ENCODE results near the gene SPI1.
"Not testable (repeated sequence)": the region's sequence is repeated elsewhere in the genome, so short reads cannot be mapped to it uniquely, and the experiment has no call there.

The SPI1 gene

GRCh38 chr11:47335733-47336132 lies 42.6 kb downstream of the SPI1 start:
- no peak overlapping the region for H3K9ac ChIP-seq (ENCODE audit: low read length)
- TF ChIP-seq EZH2phosphoT487 (conservative IDR thresholded peaks at IDR 0.05; ENCODE audit: low read length): no peak
- TF ChIP-seq, protein P1, sequence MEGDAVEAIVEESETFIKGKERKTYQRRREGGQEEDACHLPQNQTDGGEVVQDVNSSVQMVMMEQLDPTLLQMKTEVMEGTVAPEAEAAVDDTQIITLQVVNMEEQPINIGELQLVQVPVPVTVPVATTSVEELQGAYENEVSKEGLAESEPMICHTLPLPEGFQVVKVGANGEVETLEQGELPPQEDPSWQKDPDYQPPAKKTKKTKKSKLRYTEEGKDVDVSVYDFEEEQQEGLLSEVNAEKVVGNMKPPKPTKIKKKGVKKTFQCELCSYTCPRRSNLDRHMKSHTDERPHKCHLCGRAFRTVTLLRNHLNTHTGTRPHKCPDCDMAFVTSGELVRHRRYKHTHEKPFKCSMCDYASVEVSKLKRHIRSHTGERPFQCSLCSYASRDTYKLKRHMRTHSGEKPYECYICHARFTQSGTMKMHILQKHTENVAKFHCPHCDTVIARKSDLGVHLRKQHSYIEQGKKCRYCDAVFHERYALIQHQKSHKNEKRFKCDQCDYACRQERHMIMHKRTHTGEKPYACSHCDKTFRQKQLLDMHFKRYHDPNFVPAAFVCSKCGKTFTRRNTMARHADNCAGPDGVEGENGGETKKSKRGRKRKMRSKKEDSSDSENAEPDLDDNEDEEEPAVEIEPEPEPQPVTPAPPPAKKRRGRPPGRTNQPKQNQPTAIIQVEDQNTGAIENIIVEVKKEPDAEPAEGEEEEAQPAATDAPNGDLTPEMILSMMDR (IDR thresholded peaks at IDR 0.05; ENCODE audit: insufficient read depth, low read length, poor library complexity, severe bottlenecking): no peak

DNA sequence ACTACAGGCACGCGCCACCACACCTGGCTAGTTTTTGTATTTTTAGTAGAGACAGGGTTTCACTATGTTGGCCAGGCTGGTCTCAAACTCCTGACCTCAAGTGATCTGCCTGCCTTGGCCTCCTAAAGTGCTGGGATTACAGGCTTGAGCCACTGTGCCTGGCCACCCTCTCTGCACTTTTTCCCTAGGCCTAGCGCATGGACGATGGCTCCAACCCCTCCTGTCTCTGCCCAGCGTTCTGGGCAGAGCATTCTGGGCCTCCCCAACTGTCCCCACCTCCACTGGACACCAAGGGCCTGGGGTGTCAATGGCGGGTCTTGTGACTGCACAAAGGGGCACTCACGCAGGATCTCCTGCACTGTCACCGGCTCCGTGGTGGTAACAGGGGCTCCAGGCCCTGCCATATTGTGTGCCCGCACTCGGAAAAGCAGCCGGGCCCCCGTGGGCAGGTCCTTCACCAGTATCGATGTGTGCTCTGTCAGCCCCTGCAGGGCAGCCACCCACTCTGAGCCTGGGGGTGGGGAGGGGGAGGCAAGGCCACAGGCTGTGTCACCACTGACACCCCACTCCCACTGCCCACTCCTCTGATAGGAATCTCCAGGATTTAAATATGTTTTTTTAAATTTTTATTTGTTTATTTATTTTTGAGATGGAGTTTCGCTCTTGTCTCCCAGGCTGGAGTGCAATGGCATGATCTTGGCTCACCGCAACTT lies 43.5 kb downstream of the SPI1 start:
- not testable (repeated sequence) for H3K4me3 ChIP-seq (ENCODE audit: insufficient read depth, low read length, poor library complexity, severe bottlenecking); H3K9me3 ChIP-seq (ENCODE audit: insufficient read depth, low read length); H3K4me2 ChIP-seq (ENCODE audit: low read depth, low read length, poor library complexity, severe bottlenecking); H3K9me2 ChIP-seq (replicated peaks; ENCODE audit: insufficient read depth, low read length); H4K20me1 ChIP-seq (ENCODE audit: low read depth, low read length); H3K27me3 ChIP-seq (ENCODE audit: low read length); H3K9ac ChIP-seq (ENCODE audit: low read length); H3K36me3 ChIP-seq (ENCODE audit: low read length); H3K79me2 ChIP-seq (ENCODE audit: insufficient read depth, low read length); H3K27ac ChIP-seq (ENCODE audit: low read depth, low read length); H3F3A ChIP-seq (ENCODE audit: insufficient read depth); H2AFZ ChIP-seq (ENCODE audit: low read depth, low read length, severe bottlenecking)

More at GRCh38 chr11:47335733-47336132, 42.6 kb downstream of the SPI1 start:
- Histone ChIP-seq H3K4me3 (ENCODE audit: insufficient read depth, low read length, poor library complexity, severe bottlenecking) (no peak overlapping the region), H3K9me3 (ENCODE audit: insufficient read depth, low read length) (no peaks in the 10 kb centered on the region), H3K36me3 (ENCODE audit: low read length) (no peaks in the 10 kb centered on the region), H2AFZ (ENCODE audit: low read depth, low read length, severe bottlenecking) (no peak overlapping the region), H3F3A (ENCODE audit: insufficient read depth) (no peaks in the 10 kb centered on the region), H4K20me1 (ENCODE audit: low read depth, low read length) (no peaks in the 10 kb centered on the region), H3K9me2 (replicated peaks; ENCODE audit: insufficient read depth, low read length) (no peaks in the 10 kb centered on the region), H3K27me3 (ENCODE audit: low read length) (no peaks in the 10 kb centered on the region), H3K4me2 (ENCODE audit: low read depth, low read length, poor library complexity, severe bottlenecking) (no peak overlapping the region), H3K27ac (ENCODE audit: low read depth, low read length) (no peak overlapping the region), H3K79me2 (ENCODE audit: insufficient read depth, low read length) (no peaks in the 10 kb centered on the region)

DNA sequence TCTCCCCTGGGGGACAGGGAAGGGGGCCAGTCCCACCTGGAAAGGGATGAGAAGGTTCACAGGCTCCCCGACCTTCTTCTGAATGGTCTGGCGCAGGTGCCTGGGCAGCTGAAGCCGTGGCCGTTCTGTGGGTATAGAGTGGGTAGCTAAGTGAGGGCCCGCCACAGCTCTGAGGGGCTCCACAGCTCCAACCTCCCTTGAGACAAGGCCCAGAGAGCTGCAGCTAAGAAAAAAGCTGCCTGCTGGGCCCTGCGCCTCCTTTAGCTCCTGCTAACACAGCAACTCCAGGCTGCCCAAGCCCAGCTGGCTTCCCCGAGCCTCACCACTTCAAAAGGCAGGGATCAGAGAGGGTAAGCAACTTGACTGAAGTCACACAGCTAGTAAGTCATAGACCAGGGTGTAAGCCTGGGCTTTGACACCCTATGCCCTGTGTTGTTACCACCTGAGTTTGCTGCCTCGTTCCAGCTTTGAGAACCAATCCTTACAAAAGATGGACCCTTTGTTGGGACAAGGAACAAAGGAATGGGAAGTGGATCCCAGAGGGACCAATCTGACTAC lies 44.4 kb downstream of the SPI1 start:
- TF ChIP-seq, protein P1 (IDR thresholded peaks at IDR 0.05; ENCODE audit: insufficient read depth, low read length, poor library complexity, severe bottlenecking): no peak
- TF ChIP-seq EZH2phosphoT487 (conservative IDR thresholded peaks at IDR 0.05; ENCODE audit: low read length): no peak
- H3F3A ChIP-seq (ENCODE audit: insufficient read depth): no peaks in the 10 kb centered on the region
- no peaks in the 10 kb centered on the region for H3K9me3 ChIP-seq (ENCODE audit: insufficient read depth, low read length)
- H3K36me3 ChIP-seq (ENCODE audit: low read length): no peaks in the 10 kb centered on the region
- no peaks in the 10 kb centered on the region for H3K27me3 ChIP-seq (ENCODE audit: low read length)
- H2AFZ ChIP-seq (ENCODE audit: low read depth, low read length, severe bottlenecking): no peak overlapping the region
- no peak overlapping the region for H3K4me2 ChIP-seq (ENCODE audit: low read depth, low read length, poor library complexity, severe bottlenecking)
- no peaks in the 10 kb centered on the region for H3K79me2 ChIP-seq (ENCODE audit: insufficient read depth, low read length)
- no peaks in the 10 kb centered on the region for H4K20me1 ChIP-seq (ENCODE audit: low read depth, low read length)
- H3K9me2 ChIP-seq (replicated peaks; ENCODE audit: insufficient read depth, low read length): no peaks in the 10 kb centered on the region
- no peak overlapping the region for H3K4me3 ChIP-seq (ENCODE audit: insufficient read depth, low read length, poor library complexity, severe bottlenecking)
- H3K9ac ChIP-seq (ENCODE audit: low read length): no peak overlapping the region
- H3K27ac ChIP-seq (ENCODE audit: low read depth, low read length): no peak overlapping the region

DNA sequence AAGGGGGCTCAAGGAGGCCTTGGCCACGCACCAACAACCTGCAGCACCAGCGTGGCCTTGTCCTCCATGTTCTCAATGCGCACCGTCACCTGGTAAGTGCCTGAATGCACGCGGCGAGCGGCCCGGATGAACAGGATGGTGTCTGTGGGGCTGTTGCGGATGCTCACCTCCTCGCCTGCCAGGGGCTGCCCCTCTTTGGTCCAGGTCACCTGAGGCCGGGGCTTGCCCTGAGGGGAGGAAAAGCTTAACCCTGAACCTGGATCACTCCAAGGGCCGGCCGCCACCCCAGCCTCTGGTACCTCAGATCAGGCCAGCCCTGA lies 44.9 kb downstream of the SPI1 start:
- H3K36me3 ChIP-seq (ENCODE audit: low read length): no peaks in the 10 kb centered on the region
- H4K20me1 ChIP-seq (ENCODE audit: low read depth, low read length): no peaks in the 10 kb centered on the region
- no peak overlapping the region for H3K4me2 ChIP-seq (ENCODE audit: low read depth, low read length, poor library complexity, severe bottlenecking)
- TF ChIP-seq, protein P1 (IDR thresholded peaks at IDR 0.05; ENCODE audit: insufficient read depth, low read length, poor library complexity, severe bottlenecking): no peak
- TF ChIP-seq EZH2phosphoT487 (conservative IDR thresholded peaks at IDR 0.05; ENCODE audit: low read length): no peak
- no peak overlapping the region for H3K27ac ChIP-seq (ENCODE audit: low read depth, low read length)
- no peaks in the 10 kb centered on the region for H3F3A ChIP-seq (ENCODE audit: insufficient read depth)
- H2AFZ ChIP-seq (ENCODE audit: low read depth, low read length, severe bottlenecking): no peak overlapping the region
- H3K4me3 ChIP-seq (ENCODE audit: insufficient read depth, low read length, poor library complexity, severe bottlenecking): no peak overlapping the region
- H3K79me2 ChIP-seq (ENCODE audit: insufficient read depth, low read length): no peaks in the 10 kb centered on the region
- H3K27me3 ChIP-seq (ENCODE audit: low read length): no peaks in the 10 kb centered on the region
- H3K9me3 ChIP-seq (ENCODE audit: insufficient read depth, low read length): no peaks in the 10 kb centered on the region
- H3K9ac ChIP-seq (ENCODE audit: low read length): no peak overlapping the region
- no peaks in the 10 kb centered on the region for H3K9me2 ChIP-seq (replicated peaks; ENCODE audit: insufficient read depth, low read length)

Data from SU-DHL-6 (cell line).